Neuronal stem cell (in vitro differentiated cells): ENCODE measurements around the gene IDI2.

Experiments
- DNase-seq: peaks from one replicate; pipeline ENCODE4 v3.0.0-alpha.2; 2013; ENCODE audit warnings: low spot score
- H2AFZ ChIP-seq: one replicate; pipeline ENCODE4 v1.6.1; 2013; ENCODE audit warnings: mild to moderate bottlenecking, low read length, inconsistent platforms
- H2AK5ac ChIP-seq: 2 replicates; pipeline ENCODE4 v1.6.1; 2013; ENCODE audit warnings: low read depth, mild to moderate bottlenecking, inconsistent platforms, low read length, moderate library complexity, mixed read lengths
- H2BK120ac ChIP-seq: 2 replicates; pipeline ENCODE4 v1.6.1; 2013; ENCODE audit warnings: low read depth, mild to moderate bottlenecking, inconsistent platforms, low read length, moderate library complexity, mixed read lengths
- H2BK12ac ChIP-seq: one replicate; pipeline ENCODE4 v1.6.1; 2013; ENCODE audit warnings: low read length, inconsistent platforms
- H2BK15ac ChIP-seq: 2 replicates; pipeline ENCODE4 v1.6.1; 2013; ENCODE audit warnings: mild to moderate bottlenecking, low read length, inconsistent platforms, mixed read lengths
- H2BK5ac ChIP-seq: one replicate; pipeline ENCODE4 v1.6.1; 2013; ENCODE audit warnings: inconsistent platforms, mild to moderate bottlenecking, low read length, moderate library complexity
- H3K14ac ChIP-seq: one replicate; pipeline ENCODE4 v1.6.1; 2013; ENCODE audit warnings: low read length, inconsistent platforms
- H3K18ac ChIP-seq: 2 replicates; pipeline ENCODE4 v1.6.1; 2013; ENCODE audit warnings: low read length, inconsistent platforms
- H3K23ac ChIP-seq: 2 replicates; pipeline ENCODE4 v1.6.1; 2013; ENCODE audit warnings: low read depth, mild to moderate bottlenecking, mixed read lengths, low read length, inconsistent platforms; ENCODE audit not compliant: poor library complexity
- H3K27ac ChIP-seq: replicated peaks from 3 replicates; pipeline ENCODE4 v1.5.1; 2013; ENCODE audit warnings: low read length, inconsistent platforms
- H3K27me3 ChIP-seq, 3 experiments: 2 replicates each; pipeline ENCODE4 v1.6.1; 2013; ENCODE audit warnings: low read length in 3 of 3, mild to moderate bottlenecking in 2 of 3, inconsistent platforms in 1 of 3, low read depth in 1 of 3, mixed read lengths in 1 of 3, moderate library complexity in 1 of 3; ENCODE audit not compliant: control insufficient read depth in 3 of 3, insufficient read depth in 3 of 3
- H3K36me3 ChIP-seq, 2 donors: replicated peaks in 1 of 2; 2 replicates each; pipeline ENCODE4 v1.6.1; 2013; ENCODE audit warnings: low read length in 2 of 2; ENCODE audit not compliant: control insufficient read depth in 2 of 2, insufficient read depth in 2 of 2
- H3K4ac ChIP-seq: 2 replicates; pipeline ENCODE4 v1.6.1; 2013; ENCODE audit warnings: inconsistent platforms, mild to moderate bottlenecking, low read length, moderate library complexity
- H3K4me1 ChIP-seq, 2 donors: 1 replicate in 1 of 2; 2 replicates in 1 of 2; pipeline ENCODE4 v1.6.1; 2013; ENCODE audit warnings: low read length in 2 of 2, low read depth in 1 of 2; ENCODE audit not compliant: control insufficient read depth in 2 of 2, insufficient read depth in 1 of 2
- H3K4me2 ChIP-seq: one replicate; pipeline ENCODE4 v1.6.1; 2013; ENCODE audit warnings: mild to moderate bottlenecking, low read length, inconsistent platforms; ENCODE audit not compliant: insufficient read depth, poor library complexity, severe bottlenecking
- H3K4me3 ChIP-seq, 2 donors: 2 replicates each; pipeline ENCODE4 v1.5.1; 2013; ENCODE audit warnings: low read length in 2 of 2, mild to moderate bottlenecking in 2 of 2, inconsistent platforms in 1 of 2, moderate library complexity in 1 of 2
- H3K79me1 ChIP-seq: one replicate; pipeline ENCODE4 v1.6.1; 2013; ENCODE audit warnings: low read depth, mild to moderate bottlenecking, inconsistent platforms, low read length, moderate library complexity
- H3K9ac ChIP-seq: one replicate; pipeline ENCODE4 v1.6.1; 2013; ENCODE audit warnings: mild to moderate bottlenecking, low read depth, low read length, inconsistent platforms; ENCODE audit not compliant: poor library complexity
- H3K9me3 ChIP-seq, 2 donors: replicated peaks in 1 of 2; 2 replicates each; pipeline versions ENCODE3 to v1.6.1; 2013; ENCODE audit warnings: low read length in 2 of 2, mild to moderate bottlenecking in 2 of 2, inconsistent platforms in 1 of 2, low read depth in 1 of 2, mixed read lengths in 1 of 2, moderate library complexity in 1 of 2; ENCODE audit not compliant: control insufficient read depth in 2 of 2, insufficient read depth in 1 of 2
- H4K8ac ChIP-seq: one replicate; pipeline ENCODE4 v1.6.1; 2013; ENCODE audit warnings: low read depth, mild to moderate bottlenecking, inconsistent platforms, low read length, moderate library complexity
- H4K91ac ChIP-seq: one replicate; pipeline ENCODE4 v1.6.1; 2013; ENCODE audit warnings: low read length, low read depth, mild to moderate bottlenecking, inconsistent platforms; ENCODE audit not compliant: poor library complexity
- whole genome bisulfite sequencing, 2 donors: extraction: QIAGEN DNeasy Blood & Tissue Kit; methylation state at CpG; one replicate each; pipeline ENCODE4 v1.1.7; 2013; ENCODE audit warnings: missing lambda C conversion rate in 2 of 2, mixed read lengths in 1 of 2; ENCODE audit not compliant: insufficient read length in 2 of 2, insufficient replicate concordance in 1 of 2; ENCODE audit errors: extremely low coverage in 2 of 2; 5-methylcytosine and 5-hydroxymethylcytosine counted together

Gene IDI2

GRCh38 chr10:970311-971149, 55.1 kb downstream of the IDI2 start:
- Histone ChIP-seq H3K4me3 (no peak overlapping the region), H3K9me3 (peaks cover 0 to 8% of the 10 kb centered on the region in 2 donors), H2BK15ac (no peak overlapping the region), H3K36me3 (no peaks in the 10 kb centered on the region), H4K8ac (no peak overlapping the region), H2BK120ac (no peak overlapping the region), H3K14ac (no peak overlapping the region), H3K27ac (no peak overlapping the region), H2AFZ (peak overlapping the region; percentile 42), H3K27me3 (no peaks in the 10 kb centered on the region), H3K4me2 (no peak overlapping the region), H3K9ac (no peak overlapping the region), H2BK5ac (no peak overlapping the region), H3K4ac (no peak overlapping the region), H3K23ac (no peak overlapping the region), H3K18ac (no peak overlapping the region), H2AK5ac (no peak overlapping the region), H4K91ac (no peak overlapping the region), H3K4me1 (peaks cover 2 to 6% of the 10 kb centered on the region in 2 donors), H3K79me1 (no peaks in the 10 kb centered on the region), H2BK12ac (no peak overlapping the region)
- WGBS, 2 donors: no CpG with 5 or more reads among the region's 14 CpGs
- DNase-seq: no peak

DNA sequence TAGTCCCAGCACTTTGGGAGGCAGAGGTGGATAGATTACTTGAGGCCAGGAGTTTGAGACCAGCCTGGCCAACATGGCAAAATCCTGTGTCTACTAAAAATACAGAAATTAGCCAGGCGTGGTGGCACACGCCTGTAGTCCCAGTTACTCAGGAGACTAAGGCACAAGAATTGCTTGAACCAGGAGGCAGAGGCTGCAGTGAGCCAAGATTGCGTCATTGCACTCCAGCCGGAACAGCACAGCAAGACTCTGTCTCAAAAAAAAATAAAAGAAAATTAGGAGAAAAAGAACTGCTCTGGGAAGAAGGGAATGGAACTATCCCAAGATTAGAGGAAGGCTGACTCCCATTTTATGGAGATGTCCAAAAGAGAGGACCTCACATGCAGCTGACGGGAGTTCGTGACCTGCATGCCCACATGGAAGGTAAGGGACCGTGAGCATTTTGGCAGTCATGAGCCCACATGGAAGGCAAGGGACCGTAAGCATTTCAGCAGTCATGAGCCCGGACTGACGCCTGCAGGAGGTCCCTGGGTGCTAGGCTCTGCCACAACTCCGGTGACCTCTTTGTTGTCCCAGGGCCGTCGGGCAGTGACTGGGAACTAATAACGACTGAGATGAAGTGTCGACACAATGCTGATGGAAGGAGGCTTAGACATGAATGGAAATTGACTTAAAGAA, 56.0 kb downstream of the IDI2 start:
- H3K4ac ChIP-seq: peak overlapping the region; percentile 2
- no peak overlapping the region for H3K18ac ChIP-seq
- H2BK15ac ChIP-seq: no peak overlapping the region
- peaks cover 2 to 6% of the 10 kb centered on the region in 2 donors for H3K4me1 ChIP-seq
- H2BK12ac ChIP-seq: no peak overlapping the region
- H3K27ac ChIP-seq: no peak overlapping the region
- H3K4me3 ChIP-seq: no peak overlapping the region
- no peak overlapping the region for H3K14ac ChIP-seq
- H3K36me3 ChIP-seq: no peaks in the 10 kb centered on the region
- H2AK5ac ChIP-seq: no peak overlapping the region
- DNase-seq: no peak
- no peak overlapping the region for H4K91ac ChIP-seq
- H3K4me2 ChIP-seq: no peak overlapping the region
- H2AFZ ChIP-seq: no peak overlapping the region
- no peak overlapping the region for H2BK5ac ChIP-seq
- H2BK120ac ChIP-seq: no peak overlapping the region
- no peak overlapping the region for H4K8ac ChIP-seq
- H3K9ac ChIP-seq: no peak overlapping the region
- no peaks in the 10 kb centered on the region for H3K27me3 ChIP-seq
- H3K9me3 ChIP-seq: peaks cover 0 to 8% of the 10 kb centered on the region in 2 donors
- no peak overlapping the region for H3K23ac ChIP-seq
- WGBS, 2 donors: no CpG with 5 or more reads among the region's 15 CpGs
- no peaks in the 10 kb centered on the region for H3K79me1 ChIP-seq
